ENCODE results near the gene CEP112.

- TF ChIP-seq CTCF (IDR thresholded peaks at IDR 0.05; ENCODE audit: extremely low read depth in 1 of 2, insufficient read depth in 1 of 2, low read depth in 1 of 2, low read length in 2 of 2): no peak
- TF ChIP-seq POLR2A (IDR thresholded peaks at IDR 0.05; ENCODE audit: low read depth, low read length): no peak
- TF ChIP-seq EZH2 (IDR thresholded peaks at IDR 0.05; ENCODE audit: borderline replicate concordance, low read depth, low read length, severe bottlenecking): no peak
- TF ChIP-seq POLR2AphosphoS5 (IDR thresholded peaks at IDR 0.05; ENCODE audit: insufficient read depth, low read depth, low read length): no peak
- no peak for TF ChIP-seq MAX (IDR thresholded peaks at IDR 0.05; ENCODE audit: insufficient read depth, insufficient read length)
- no peak for TF ChIP-seq FOS (IDR thresholded peaks at IDR 0.05; ENCODE audit: borderline replicate concordance, insufficient read depth, low read length)
- peak; percentile 6 for TF ChIP-seq JUN (IDR thresholded peaks at IDR 0.05; ENCODE audit: borderline replicate concordance, insufficient read depth, insufficient read length, low read depth)
- TF ChIP-seq MYC (IDR thresholded peaks at IDR 0.05; ENCODE audit: low read depth, low read length): no peak
- no peak for TF ChIP-seq GATA2 (IDR thresholded peaks at IDR 0.05; ENCODE audit: insufficient read depth, insufficient read length, low read depth, low read length)
These were observed 265.3 kb downstream of the CEP112 start for GRCh38 chr17:65926599-65926998.

Data from endothelial cell of umbilical vein (primary cell).